Activated T-helper 1 cell treated with anti-CD3 and anti-CD28 coated beads, Interleukin-2, amount 50 U/mL, for 16 hours (primary cell): ENCODE measurements around the gene HSPE1.
A peak's percentile ranks its signal among the peaks of the same experiment; 100 is the strongest.
"Not testable (repeated sequence)": the region's sequence is repeated elsewhere in the genome, so short reads cannot be mapped to it uniquely, and the experiment has no call there.

Source experiments
- DNase-seq, 2 donors: peaks; one replicate each; pipeline ENCODE4 v3.0.0-alpha.2; 2020; ENCODE audit warnings: low read depth in 1 of 2, low spot score in 1 of 2

Gene HSPE1

DNA sequence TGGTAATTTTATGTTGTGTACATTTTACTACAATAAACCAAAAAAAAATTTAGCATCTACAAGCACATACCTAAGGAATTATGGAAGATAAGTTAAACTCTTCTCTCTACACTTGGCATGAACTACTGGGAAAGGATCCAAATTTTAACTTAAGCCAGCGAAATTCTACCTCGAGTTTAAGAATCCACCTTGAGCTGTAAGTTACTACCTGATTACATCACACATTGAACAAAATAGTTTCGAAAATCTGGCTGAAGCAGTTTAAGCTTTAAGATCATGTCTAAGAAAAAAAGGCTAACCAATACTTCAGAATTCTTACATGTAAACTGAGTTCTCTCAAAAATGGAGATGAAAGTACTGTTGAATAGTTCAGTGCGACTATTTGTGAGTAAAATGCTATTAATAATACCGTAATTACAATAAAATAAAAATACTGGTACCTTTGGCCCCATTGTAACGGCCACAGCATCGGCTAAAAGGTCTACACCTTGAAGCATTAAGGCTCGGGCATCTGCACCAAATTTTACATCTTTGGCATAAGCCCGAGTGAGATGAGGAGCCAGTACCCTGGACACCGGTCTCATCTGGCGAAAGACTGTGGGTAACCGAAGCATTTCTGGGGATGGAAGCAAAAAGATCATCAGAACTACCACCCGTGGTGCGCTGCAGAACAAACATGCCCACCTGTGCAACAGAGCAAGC lies 1.8 kb upstream of the HSPE1 start:
- DNase-seq: no peak

GRCh38 chr2:197498937-197499593 lies 1.1 kb upstream of the HSPE1 start:
- peak; percentile 23 to 27 for DNase-seq

DNA sequence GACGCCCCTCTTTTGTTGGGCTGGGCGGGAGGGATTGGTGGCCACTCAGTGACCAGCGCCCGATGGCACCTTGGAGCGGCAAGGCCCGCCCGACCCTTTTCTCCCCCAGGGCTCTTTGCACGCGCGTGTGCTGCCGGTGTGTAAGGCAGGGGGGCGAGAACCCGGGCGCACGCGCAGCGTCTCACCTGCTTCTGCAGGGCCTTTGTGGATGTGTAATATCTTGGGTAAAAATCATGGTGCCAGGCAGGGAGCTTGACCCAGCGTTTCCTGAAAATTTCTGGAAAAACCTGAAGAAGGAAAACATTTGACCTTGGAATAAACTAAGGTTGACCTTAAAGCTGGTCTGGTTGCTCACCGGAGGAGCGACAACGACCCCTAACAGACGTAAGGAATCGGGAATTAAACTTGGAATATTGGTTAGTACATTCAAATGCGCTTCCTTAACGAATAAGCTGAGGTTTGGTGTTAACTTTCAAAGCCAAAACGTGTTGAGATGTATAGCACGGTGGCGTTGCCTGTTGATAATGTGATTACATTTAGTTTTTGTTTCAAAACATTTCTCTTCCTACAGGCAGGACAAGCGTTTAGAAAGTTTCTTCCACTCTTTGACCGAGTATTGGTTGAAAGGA lies 438 bp downstream of the HSPE1 start:
- no peak for DNase-seq

GRCh38 chr2:197502201-197502600 lies 2.0 kb downstream of the HSPE1 start:
- DNase-seq: no peak

- DNase-seq: no peak
Measured at GRCh38 chr2:197502685-197503084, 2.5 kb downstream of the HSPE1 start.

GRCh38 chr2:197504000-197504399 lies 3.8 kb downstream of the HSPE1 start:
- no peak for DNase-seq

DNA sequence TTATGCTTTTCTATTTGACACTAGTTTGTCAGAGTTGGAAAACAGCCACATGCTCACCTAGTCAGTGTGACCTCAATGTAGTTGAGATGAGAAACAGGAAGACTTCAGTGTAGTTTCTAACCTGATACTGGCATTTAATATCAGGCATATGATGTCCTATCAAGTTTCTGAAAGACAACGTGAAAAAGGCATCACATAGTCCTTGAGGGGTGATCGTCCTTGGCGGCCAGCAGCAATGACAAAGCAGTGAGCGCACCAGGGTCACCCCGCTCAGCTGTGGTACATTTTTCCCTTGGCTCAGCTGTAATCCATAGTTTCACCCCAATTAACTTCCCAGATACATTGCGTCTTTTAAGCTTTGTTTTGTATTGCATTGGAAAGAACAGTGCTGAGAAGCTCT lies 4.3 kb downstream of the HSPE1 start:
- DNase-seq: no peak

GRCh38 chr2:197506658-197507057 lies 6.5 kb downstream of the HSPE1 start:
- DNase-seq: no peak

GRCh38 chr2:197513915-197514314 lies 13.7 kb downstream of the HSPE1 start:
- no peak for DNase-seq

- no peak for DNase-seq
Measured at GRCh38 chr2:197514754-197515153, 14.6 kb downstream of the HSPE1 start.

DNA sequence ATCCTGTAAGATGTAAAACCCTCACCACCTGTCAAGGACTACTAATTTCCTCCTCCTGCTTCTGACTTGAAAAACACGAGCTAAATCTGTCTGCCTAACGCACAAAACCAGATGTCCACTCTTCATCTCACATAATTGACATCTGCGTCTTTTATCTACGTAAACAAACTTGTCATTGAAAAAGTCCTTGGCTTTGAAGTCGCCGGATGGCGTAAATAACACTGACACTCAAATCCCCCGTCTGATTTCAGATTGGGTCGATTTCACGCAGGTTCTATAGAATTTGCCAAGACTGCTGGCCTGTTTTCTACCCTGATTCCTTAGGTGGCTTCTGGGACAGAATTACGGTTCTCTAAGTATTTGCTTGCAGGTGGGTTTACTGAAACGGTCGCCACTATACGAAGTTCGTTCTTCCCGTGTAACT lies 15.1 kb downstream of the HSPE1 start:
- no peak for DNase-seq

GRCh38 chr2:197515739-197516392 lies 15.7 kb downstream of the HSPE1 start, which contains the start of gene MOB4:
TSS of gene MOB4 (plus strand) at chr2:197516066. CDS start at chr2:197516087, 21 bp downstream.
- DNase-seq: peak; percentile 89 to 92

DNA sequence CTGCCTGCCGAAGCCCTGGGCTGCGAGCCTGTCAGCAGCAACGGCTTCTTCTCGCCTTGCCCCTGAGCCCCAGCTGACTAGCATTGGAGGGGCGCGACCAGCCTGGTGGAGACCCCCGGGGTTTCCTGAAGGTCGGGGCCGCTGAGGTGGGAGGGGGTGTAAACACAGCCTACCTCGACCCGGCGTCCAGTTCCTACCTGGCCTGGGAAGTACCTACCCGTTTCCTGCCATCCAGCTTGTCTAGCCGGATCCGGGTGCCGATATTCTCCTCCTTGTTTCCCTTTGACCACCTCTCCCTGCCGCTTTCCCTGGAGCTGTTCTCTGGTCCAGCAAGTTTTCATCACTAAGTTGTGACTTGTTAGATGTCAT lies 16.2 kb downstream of the HSPE1 start:
- DNase-seq: no peak

DNA sequence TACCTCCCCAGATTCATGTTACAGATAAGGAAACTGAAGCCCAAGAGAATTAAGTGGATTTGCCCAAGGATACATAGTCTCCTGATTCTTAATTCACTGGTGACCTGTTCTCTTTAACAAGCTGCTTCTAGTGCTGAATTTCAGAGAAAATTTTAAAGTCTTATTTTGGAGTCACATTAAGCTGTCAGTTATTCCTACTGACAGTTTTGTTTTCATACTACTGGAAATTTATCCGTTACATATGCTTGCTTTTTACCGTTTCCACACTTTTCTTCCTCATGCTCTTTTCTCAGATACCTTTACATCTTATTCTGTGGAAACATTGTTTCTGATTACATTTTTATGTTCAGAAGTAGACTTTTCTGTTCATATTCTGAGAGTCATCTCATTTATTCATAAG lies 17.0 kb downstream of the HSPE1 start:
- no peak for DNase-seq

GRCh38 chr2:197538412-197538811 lies 38.2 kb downstream of the HSPE1 start:
- DNase-seq: no peak

GRCh38 chr2:197539734-197540133 lies 39.6 kb downstream of the HSPE1 start:
- no peak for DNase-seq

DNA sequence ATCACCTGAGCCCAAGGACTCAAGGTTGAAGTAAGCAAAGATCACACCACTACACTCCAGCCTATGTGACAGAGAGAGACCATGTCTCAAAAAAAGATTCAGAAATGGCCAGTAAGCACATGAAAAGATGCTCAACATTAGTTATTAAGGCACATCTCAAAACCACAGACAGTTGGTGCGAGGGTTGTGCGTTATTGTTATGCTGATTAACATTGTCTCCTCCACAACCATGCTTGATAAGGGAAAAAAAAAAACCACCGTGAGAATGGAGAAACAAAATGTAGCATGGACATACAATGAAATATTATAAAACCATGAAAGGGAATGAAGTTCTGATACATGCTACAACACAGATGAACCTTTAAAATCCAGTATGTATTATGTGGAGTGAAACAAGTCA lies 43.0 kb downstream of the HSPE1 start:
- no peak for DNase-seq

DNA sequence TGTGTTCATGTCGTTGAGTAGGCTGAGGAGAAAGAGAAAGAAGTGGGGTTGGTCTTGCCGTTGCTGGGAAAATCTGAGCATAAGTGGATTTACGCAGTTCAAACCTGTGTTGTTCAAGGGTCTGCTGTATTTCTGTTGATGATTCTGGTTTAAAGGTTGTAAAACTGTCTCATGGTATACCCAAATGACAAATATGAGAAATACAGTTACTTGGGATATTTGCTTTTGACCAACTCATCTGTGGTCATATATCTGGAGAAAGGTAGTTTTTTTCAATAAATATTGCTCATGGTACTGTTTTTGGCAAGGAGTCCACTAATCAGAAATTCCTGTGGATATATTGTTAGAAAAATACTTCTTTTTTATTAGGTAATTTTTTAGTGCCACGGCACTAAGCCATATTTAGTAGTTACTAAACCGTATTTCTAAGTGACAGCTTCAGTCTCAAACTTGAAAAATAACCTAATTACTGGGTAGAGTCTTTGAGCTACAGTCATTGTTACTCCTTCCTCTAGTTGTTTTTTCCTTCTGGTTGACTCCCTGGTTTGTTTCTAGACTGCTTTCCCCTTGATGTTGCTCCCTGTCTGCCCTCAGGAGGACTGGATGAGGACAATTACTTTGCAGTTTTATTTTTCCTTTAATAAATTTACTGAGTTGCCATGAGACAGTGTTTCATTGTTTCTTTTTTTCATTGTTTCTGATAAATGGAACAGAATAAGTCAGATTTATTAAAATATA lies 47.2 kb downstream of the HSPE1 start:
- no peak for DNase-seq

- DNase-seq: no peak
Measured at GRCh38 chr2:197548582-197548981, 48.4 kb downstream of the HSPE1 start.

DNA sequence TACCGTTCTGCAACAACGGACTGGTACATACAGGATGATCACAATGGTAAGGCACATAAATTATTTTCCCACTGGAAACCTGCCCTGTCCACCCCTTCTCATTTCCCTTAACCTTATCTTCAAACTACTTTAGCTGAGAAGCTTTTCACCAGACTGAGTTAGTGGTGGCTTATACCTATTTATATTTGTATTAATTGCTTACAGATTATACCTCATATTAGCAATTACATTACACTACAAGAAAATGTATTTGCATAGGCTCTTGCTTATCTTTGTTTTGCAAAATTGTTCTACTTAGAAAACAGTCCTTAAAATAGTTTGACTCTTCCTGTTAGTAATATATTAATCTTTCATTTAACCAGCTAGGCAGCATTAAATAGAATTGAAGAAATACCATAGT lies 51.1 kb downstream of the HSPE1 start:
- not testable (repeated sequence) for DNase-seq
